Activated CD4-positive, alpha-beta T cell treated with anti-CD3 and anti-CD28 coated beads, Interleukin-2, amount 10 ng/mL, durations not matched to agents 24 days and 14 days (primary cell): Measurements from ENCODE around the gene CARD11. TPM values are rescaled to one million over a fixed set of nuclear protein-coding genes. Genes with fewer than 3 reads are reported as not detected.
"Not testable (repeated sequence)": the region's sequence is repeated elsewhere in the genome, so short reads cannot be mapped to it uniquely, and the experiment has no call there.

Experiments
- DNase-seq: peaks from one replicate; pipeline ENCODE4 v3.0.0; 2022
- H3K27ac Mint-ChIP-seq: one replicate; pipeline ENCODE4 v1.8.0; 2022; ENCODE audit warnings: mild to moderate bottlenecking, mixed read lengths
- H3K27me3 Mint-ChIP-seq: one replicate; pipeline ENCODE4 v1.8.0; 2022; ENCODE audit warnings: mixed read lengths
- H3K36me3 Mint-ChIP-seq: one replicate; pipeline ENCODE4 v1.8.0; 2022; ENCODE audit warnings: low read depth, mild to moderate bottlenecking, mixed read lengths
- H3K4me1 Mint-ChIP-seq: one replicate; pipeline ENCODE4 v1.8.0; 2021; ENCODE audit warnings: mixed read lengths
- H3K4me3 Mint-ChIP-seq: one replicate; pipeline ENCODE4 v1.8.0; 2022; ENCODE audit warnings: mild to moderate bottlenecking, moderate library complexity, mixed read lengths
- H3K9me3 Mint-ChIP-seq: one replicate; pipeline ENCODE4 v1.8.0; 2021; ENCODE audit warnings: mixed read lengths
- intact Hi-C: fragments of 100-400 bp; cut with micrococcal nuclease; formaldehyde crosslinking; loops from one replicate; pipeline ENCODE4 v1.15.1; 2023
- total RNA-seq: library from RNA; stranded (reverse); gene quantifications from 2 replicates; pipeline ENCODE4 v1.2.3, GENCODE V29; 2022

CARD11 gene
- total RNA-seq, 1 donor from 2014 or later = 96.2 TPM

DNA sequence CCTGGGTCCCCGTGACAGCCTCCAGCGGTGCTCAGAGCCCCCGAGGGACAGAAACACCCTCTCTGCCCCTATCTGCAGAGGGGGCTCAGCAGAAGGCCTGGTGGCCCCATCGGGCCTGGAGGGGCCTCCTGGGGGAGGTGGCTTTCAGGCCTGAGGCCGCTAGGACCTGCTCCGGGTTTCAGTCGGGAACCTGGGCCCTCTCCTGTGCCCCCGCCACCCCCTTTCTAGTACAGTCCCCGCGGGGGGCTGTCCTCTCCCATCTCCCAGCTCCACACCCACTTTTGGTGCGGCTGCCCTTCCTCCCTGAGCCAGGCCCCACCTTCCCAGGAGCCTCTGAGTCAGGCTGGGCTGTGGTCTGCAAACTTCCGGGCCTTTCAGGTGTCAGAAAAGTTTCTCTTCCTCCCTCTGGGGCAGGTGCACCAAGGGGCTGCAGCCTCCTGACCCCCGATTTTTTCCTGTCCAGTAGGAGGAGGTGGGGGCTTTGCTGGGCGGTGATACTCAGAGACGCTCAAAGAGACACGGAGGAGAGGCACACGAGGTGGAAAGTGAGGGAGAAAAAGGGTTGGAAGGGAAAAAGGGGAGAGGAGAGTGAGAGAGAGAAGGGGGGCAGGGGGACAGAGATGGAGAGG is 692 bp downstream of the CARD11 start:
- no peaks in the 10 kb centered on the region for H3K27me3 Mint-ChIP-seq
- H3K9me3 Mint-ChIP-seq = no peaks in the 10 kb centered on the region
- intact Hi-C loops = loop anchor here (1.0 to 5.0 kb wide), 5 partner anchors 15 to 151 kb away; no protein-coding TSS in a partner anchor
- peak overlapping the region; percentile 96 for H3K4me3 Mint-ChIP-seq
- H3K36me3 Mint-ChIP-seq = peaks cover 30% of the 10 kb centered on the region
- peak; percentile 91 for DNase-seq
- H3K4me1 Mint-ChIP-seq = peaks cover 40% of the 10 kb centered on the region
- H3K27ac Mint-ChIP-seq = peak overlapping the region; percentile 94

DNA sequence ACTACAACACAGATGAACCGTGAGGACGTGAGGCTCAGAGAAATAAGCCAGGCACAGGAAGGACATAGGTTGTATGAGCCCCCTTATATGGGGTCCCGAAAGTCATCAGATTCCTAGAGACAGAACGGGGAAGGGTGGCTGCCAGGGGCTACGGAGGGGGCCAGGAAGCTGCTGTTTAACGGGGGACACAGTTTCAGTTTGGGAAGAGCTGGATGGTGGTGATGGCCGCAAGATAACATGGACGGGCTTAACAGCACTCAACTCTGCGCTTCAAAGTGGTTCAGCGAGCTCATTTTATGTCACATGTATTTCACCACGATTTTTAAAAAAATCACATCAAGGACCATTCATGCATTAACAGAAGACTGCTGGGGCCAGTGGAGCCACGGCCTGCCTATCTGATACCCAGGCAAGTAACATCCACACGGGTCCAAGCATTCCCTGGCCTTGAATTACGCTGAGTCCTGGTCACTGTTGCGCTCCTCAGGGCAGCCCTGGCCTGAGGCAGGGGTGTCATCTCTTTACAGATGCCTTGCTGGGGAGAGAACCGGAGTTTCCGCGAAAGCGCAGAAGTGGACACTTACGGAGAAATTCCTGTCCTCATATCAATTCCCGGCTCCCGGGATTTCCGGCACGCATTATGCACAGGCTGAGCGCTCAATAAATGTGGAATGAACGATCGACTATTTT is 1.5 kb downstream of the CARD11 start:
- Mint-ChIP-seq H3K4me1 (peaks cover 46% of the 10 kb centered on the region), H3K27ac (peak overlapping the region; percentile 94), H3K9me3 (no peaks in the 10 kb centered on the region), H3K4me3 (peak overlapping the region; percentile 96), H3K36me3 (peaks cover 33% of the 10 kb centered on the region), H3K27me3 (no peaks in the 10 kb centered on the region)
- intact Hi-C loops = loop anchor here (2.0 to 5.0 kb wide), 2 partner anchors 63 to 150 kb away; no protein-coding TSS in a partner anchor
- no peak for DNase-seq

DNA sequence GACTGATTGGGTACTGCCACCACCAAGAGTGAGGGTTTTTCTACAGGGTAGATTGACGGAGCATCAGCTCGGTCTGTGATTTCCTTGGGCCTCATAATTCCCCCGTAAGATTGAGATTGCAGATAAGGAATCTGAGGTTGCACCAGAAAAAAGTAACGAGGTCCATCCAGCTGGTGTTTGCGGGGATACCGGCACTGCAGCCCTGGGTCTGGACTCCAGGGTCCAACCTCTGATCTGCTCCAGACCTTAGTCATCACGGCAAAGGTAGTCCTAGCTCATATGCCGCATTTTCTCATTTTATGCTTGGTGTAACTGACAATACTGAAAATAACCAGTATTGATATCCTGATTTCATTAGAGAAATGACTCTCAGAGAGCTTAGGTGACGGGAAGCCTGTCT is 3.9 kb downstream of the CARD11 start:
- Mint-ChIP-seq H3K4me1 (peaks cover 49% of the 10 kb centered on the region), H3K36me3 (peaks cover 38% of the 10 kb centered on the region), H3K4me3 (peak overlapping the region; percentile 42), H3K27ac (peak overlapping the region; percentile 74), H3K9me3 (no peaks in the 10 kb centered on the region), H3K27me3 (no peaks in the 10 kb centered on the region)
- DNase-seq = no peak
- intact Hi-C loops = loop anchor here (5.0 kb wide), 1 partner anchor 147 kb away; no protein-coding TSS in a partner anchor

DNA sequence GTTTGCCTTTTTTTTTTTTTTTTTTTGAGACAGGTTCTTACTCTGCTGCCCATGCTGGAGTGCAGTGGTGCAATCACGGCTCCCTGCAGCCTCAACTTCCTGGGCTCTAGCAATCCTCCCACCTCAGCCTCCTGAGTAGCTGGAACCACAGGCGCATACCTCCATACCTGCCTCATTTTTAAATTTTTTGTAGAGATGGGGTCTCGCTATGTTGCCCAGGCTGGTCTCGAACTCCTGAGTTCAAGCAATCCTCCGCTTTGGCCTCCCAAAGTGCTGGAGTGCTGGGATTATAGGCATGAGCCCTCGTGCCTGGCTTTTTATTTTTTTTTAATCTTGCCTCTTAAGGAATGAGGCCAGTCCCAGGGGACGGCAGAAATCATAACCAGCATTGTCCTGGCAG is 5.7 kb downstream of the CARD11 start:
- H3K9me3 Mint-ChIP-seq, H3K27me3 Mint-ChIP-seq, intact Hi-C loops, DNase-seq, H3K4me3 Mint-ChIP-seq: not testable (repeated sequence)
- Mint-ChIP-seq H3K36me3 (peaks cover 42% of the 10 kb centered on the region), H3K4me1 (peaks cover 49% of the 10 kb centered on the region), H3K27ac (peak overlapping the region; percentile 26)

DNA sequence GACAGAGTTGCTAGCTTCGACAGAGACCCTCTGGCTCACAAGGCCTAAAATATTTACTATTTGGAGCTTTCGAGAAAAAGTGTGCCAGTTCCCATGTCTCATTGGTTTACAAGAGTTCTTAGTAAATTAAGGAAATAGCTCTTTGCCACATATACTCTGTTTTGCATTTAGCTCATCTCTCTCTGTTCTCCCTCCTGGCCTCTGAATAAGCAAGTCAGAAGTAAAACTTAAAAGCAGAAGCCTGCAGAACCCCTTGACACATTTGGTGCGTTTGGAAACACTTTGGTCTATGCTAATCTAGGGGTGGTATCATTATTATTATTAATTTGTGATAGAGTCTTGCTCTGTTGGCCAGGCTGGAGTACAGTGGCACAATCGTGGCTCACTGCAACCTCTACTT is 6.4 kb downstream of the CARD11 start:
- H3K4me3 Mint-ChIP-seq = no peak overlapping the region
- H3K27me3 Mint-ChIP-seq = no peaks in the 10 kb centered on the region
- peaks cover 48% of the 10 kb centered on the region for H3K36me3 Mint-ChIP-seq
- peaks cover 49% of the 10 kb centered on the region for H3K4me1 Mint-ChIP-seq
- H3K9me3 Mint-ChIP-seq = no peaks in the 10 kb centered on the region
- intact Hi-C loops = no loop called here
- peak overlapping the region; percentile 46 for H3K27ac Mint-ChIP-seq
- no peak for DNase-seq

DNA sequence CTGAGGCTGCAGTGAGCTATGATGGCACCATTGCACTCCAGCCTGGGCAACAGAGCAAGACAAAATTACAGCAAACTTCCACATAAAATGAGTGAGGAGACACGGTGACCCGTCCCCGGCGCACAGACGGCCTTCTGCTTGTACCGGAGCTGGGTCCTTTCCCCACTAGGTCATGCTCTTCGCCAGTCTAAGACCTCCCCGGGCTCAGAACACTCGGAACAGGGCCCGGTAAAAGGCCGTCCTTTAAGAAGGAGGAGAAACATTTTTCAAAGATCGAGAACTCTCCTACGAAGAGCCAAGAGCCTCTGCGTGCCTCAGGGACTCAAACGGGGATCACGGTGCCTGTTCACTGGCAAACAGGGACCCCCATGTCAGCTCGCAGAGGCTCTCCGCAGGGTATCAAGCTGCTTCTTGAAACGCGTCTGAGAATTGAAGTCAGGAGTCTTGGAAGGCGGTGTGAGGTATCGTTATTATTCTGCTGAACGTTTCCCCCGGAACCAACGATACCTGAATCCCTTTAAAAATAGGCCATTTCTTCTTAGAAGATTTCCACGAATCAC is 9.0 kb downstream of the CARD11 start:
- Mint-ChIP-seq H3K27ac (no peak overlapping the region), H3K4me3 (no peak overlapping the region), H3K9me3 (no peaks in the 10 kb centered on the region), H3K4me1 (peaks cover 42% of the 10 kb centered on the region), H3K27me3 (no peaks in the 10 kb centered on the region), H3K36me3 (peaks cover 50% of the 10 kb centered on the region)
- intact Hi-C loops = no loop called here
- no peak for DNase-seq

DNA sequence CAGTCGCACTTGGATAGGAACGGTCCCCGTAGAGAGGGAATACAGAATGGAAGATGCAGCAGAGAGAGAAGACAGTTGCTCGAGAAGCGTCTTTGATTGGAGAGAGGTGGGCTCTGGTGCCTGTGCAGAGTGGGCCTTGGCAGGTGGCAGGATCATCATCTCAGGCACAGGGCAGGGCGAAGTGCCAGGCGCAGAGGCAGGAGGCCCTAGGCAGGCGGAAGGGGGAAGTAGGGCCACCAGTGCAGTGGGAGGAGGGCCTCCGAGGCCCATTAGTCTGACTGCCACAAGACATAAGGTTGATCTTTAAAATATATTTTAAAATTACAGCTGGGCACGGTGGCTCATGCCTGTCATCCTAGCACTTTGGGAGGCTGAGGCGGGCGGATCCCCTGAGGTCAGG is 10.1 kb downstream of the CARD11 start:
- no peak for DNase-seq
- intact Hi-C loops = no loop called here
- no peaks in the 10 kb centered on the region for H3K9me3 Mint-ChIP-seq
- H3K4me1 Mint-ChIP-seq = peaks cover 41% of the 10 kb centered on the region
- H3K4me3 Mint-ChIP-seq = no peak overlapping the region
- H3K27ac Mint-ChIP-seq = peak overlapping the region; percentile 12
- H3K36me3 Mint-ChIP-seq = peaks cover 51% of the 10 kb centered on the region
- H3K27me3 Mint-ChIP-seq = no peaks in the 10 kb centered on the region

DNA sequence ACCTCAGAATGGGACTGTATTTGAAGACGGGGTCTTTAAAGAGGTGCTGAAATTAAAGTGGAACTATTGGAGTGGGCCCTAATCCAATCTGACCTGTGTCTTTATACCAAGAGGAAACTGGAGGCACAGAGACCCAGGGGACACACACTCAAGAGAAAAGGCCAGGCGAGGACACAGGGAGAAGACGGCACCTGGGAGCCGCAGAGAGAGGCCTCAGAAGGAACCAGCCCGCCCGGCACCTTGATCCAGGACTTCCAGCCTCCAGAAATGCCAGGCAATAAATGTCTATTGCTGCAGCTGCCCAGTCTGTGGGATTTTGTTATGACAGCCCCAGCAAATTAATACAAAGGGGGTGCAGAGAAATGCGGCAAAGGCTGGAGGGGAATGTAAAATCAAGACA is 10.5 kb downstream of the CARD11 start:
- H3K36me3 Mint-ChIP-seq = peaks cover 49% of the 10 kb centered on the region

DNA sequence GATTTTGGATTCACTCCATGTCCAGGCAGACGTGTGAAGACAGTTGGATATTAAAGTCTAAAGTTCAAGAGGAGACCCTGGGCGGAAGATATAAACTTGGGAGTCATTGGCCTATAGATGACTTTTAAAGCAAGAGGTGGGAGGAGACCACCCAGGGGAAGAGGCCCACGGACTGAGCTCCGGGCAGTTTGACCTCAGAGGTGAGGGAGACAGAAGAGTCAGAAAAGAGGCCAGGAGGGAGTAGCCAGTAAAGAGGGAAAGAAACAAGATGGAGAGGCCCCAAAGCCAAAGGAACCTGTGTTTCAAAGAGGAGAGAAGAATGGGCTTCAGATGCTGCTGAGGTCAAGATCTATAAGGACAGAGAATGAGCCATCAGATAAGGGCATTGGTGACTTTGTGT is 11.4 kb downstream of the CARD11 start:
- Mint-ChIP-seq H3K4me3 (no peak overlapping the region), H3K9me3 (peaks cover 3% of the 10 kb centered on the region), H3K27me3 (no peaks in the 10 kb centered on the region), H3K4me1 (peaks cover 41% of the 10 kb centered on the region), H3K27ac (peak overlapping the region; percentile 68), H3K36me3 (peaks cover 53% of the 10 kb centered on the region)
- DNase-seq = no peak
- intact Hi-C loops = no loop called here

More for the DNA sequence above, 10.5 kb downstream of the CARD11 start:
- intact Hi-C loops = no loop called here
- H3K4me1 Mint-ChIP-seq = peaks cover 41% of the 10 kb centered on the region
- H3K9me3 Mint-ChIP-seq = no peaks in the 10 kb centered on the region
- no peak for DNase-seq
- no peak overlapping the region for H3K4me3 Mint-ChIP-seq
- peak overlapping the region; percentile 12 for H3K27ac Mint-ChIP-seq
- H3K27me3 Mint-ChIP-seq = no peaks in the 10 kb centered on the region

DNA sequence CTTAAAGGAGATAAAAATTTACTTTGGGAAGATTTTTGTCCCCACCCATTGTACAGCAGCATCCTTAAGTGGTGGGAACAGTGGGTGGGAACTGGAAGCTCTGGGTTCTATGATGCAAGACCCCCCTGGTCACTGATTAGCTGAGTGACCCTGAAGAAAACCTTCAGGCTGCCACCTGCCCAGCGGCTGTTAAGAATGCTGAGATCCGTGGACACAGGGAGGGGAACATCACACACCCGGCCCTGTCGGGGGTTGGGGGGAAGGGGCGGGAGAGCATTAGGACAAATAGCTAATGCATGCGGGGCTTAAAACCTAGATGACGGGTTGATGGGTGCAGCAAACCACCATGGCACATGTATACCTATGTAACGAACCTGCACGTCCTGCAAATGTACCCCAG is 14.5 kb downstream of the CARD11 start:
- Mint-ChIP-seq H3K4me1 (peaks cover 38% of the 10 kb centered on the region), H3K36me3 (peaks cover 71% of the 10 kb centered on the region), H3K27ac (peak overlapping the region; percentile 87), H3K27me3 (no peaks in the 10 kb centered on the region), H3K4me3 (peak overlapping the region; percentile 23), H3K9me3 (peaks cover 9% of the 10 kb centered on the region)
- DNase-seq = no peak
- intact Hi-C loops = loop anchor here (2.0 to 5.0 kb wide), 2 partner anchors 50 to 72 kb away; no protein-coding TSS in a partner anchor

DNA sequence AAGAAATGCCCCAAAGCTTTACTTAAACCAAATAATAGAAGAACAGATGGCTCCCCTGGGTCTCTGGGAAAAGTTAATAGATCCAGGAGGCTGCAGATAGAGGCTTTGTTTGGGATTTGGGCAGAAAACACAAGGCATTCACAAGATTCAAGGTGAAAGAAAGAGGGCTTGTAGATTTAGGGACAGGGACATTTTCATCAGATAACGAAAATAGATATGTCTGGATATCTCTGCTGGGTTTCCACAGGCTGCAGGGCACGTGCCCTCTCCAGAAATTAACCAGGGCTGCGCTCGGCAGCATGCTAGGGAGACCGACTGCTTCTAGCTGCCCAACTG is 14.9 kb downstream of the CARD11 start:
- Mint-ChIP-seq H3K27me3 (no peaks in the 10 kb centered on the region), H3K4me1 (peaks cover 38% of the 10 kb centered on the region), H3K4me3 (peak overlapping the region; percentile 23), H3K36me3 (peaks cover 75% of the 10 kb centered on the region), H3K27ac (peak overlapping the region; percentile 87), H3K9me3 (peaks cover 9% of the 10 kb centered on the region)
- no peak for DNase-seq
- intact Hi-C loops = loop anchor here (1.0 to 5.0 kb wide), 4 partner anchors 15 to 71 kb away; partner anchors contain the start of gene CARD11

DNA sequence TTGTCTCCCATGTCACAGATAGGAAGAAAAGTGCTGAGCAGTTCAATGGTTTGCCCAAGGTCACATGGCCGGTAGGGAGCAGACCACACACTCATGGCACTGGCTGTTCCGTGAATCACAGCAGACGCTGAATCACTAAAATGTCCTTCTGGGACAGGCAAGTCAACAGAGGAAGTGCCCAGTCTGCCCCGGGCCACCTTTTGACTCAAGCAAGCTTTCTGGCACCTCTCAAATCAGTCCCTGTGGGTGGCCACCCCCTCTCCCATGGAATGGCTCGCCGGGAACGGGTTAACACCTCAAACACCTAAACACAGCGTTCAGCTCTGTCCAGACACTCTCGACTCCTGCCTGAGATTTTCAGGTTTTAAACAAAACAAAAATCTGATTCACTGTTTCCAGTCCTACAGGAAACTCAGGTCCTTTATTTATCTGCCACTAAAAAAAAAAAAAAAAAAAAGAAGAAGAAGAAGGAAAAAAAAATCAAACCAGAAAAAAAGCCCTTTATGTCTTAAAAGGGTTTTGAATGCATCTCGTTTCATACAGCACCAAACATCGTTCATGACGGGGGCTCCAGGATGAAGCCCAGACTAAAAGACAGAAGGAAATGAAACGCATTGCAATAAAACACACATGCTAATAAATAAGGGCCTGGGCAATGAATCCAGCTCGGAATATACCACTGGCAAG is 15.5 kb downstream of the CARD11 start:
- no peaks in the 10 kb centered on the region for H3K27me3 Mint-ChIP-seq
- H3K4me1 Mint-ChIP-seq = peaks cover 34% of the 10 kb centered on the region
- peak overlapping the region; percentile 66 for H3K4me3 Mint-ChIP-seq

DNA sequence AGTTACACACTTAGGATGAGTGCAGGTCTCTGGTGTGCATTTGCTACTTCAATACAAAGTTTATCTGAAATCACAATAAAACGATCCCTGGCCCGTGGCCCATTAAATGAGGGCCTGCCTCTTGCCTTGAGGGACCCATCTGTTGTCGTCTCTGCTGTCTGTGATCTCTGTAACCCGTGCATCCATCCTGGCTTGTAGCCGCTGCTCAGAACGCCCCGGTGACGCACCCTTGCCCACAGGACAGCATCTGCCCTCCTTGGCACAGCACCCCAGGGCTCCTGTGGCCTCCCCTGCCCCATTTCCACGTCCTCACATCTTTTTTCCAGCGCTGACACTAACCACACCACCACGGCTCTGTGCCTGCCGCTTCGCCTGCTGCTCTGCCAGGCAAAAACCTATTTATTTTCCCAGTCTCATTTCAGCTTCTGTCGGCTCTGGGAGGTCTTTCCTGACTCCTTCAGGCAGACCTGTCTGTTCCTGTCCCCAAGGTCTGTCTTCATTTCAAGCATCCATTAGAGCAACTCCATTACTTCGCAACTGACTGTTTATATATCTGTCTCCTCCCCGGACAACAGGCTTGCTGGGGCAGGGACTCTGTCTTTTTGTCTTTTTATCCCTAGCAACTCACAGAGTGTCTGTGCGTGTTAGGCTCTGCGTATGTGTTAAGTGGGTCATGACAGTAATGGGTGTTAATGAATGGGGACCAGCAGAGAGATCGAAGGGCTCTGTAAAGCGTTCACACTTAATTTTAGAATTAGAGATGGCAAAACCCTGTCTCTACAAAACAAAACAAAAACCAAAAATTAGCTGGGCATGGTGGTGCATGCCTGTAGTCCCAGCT is 16.4 kb downstream of the CARD11 start:
- Mint-ChIP-seq H3K27ac (peak overlapping the region; percentile 87), H3K36me3 (peaks cover 75% of the 10 kb centered on the region), H3K9me3 (peaks cover 9% of the 10 kb centered on the region), H3K4me3 (peak overlapping the region; percentile 66), H3K4me1 (peaks cover 33% of the 10 kb centered on the region), H3K27me3 (no peaks in the 10 kb centered on the region)
- intact Hi-C loops = loop anchor here (5.0 kb wide), 1 partner anchor 70 kb away; no protein-coding TSS in a partner anchor
- DNase-seq = no peak

More for the DNA sequence above, 15.5 kb downstream of the CARD11 start:
- intact Hi-C loops = loop anchor here (1.0 to 5.0 kb wide), 4 partner anchors 15 to 71 kb away; partner anchors contain the start of gene CARD11
- peak; percentile 68 for DNase-seq
- Mint-ChIP-seq H3K9me3 (peaks cover 9% of the 10 kb centered on the region), H3K36me3 (peaks cover 74% of the 10 kb centered on the region), H3K27ac (peak overlapping the region; percentile 87)
